Measurements from ENCODE around the gene ACTR8. TPM values are rescaled to one million over a fixed set of nuclear protein-coding genes. Genes with fewer than 3 reads are reported as not detected.
"Not testable (repeated sequence)": the region's sequence is repeated elsewhere in the genome, so short reads cannot be mapped to it uniquely, and the experiment has no call there.

The ACTR8 gene, protein sequence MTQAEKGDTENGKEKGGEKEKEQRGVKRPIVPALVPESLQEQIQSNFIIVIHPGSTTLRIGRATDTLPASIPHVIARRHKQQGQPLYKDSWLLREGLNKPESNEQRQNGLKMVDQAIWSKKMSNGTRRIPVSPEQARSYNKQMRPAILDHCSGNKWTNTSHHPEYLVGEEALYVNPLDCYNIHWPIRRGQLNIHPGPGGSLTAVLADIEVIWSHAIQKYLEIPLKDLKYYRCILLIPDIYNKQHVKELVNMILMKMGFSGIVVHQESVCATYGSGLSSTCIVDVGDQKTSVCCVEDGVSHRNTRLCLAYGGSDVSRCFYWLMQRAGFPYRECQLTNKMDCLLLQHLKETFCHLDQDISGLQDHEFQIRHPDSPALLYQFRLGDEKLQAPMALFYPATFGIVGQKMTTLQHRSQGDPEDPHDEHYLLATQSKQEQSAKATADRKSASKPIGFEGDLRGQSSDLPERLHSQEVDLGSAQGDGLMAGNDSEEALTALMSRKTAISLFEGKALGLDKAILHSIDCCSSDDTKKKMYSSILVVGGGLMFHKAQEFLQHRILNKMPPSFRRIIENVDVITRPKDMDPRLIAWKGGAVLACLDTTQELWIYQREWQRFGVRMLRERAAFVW
- total RNA-seq: 10 to 100 TPM; 12.0 to 22.4 (median 19.2) TPM

DNA sequence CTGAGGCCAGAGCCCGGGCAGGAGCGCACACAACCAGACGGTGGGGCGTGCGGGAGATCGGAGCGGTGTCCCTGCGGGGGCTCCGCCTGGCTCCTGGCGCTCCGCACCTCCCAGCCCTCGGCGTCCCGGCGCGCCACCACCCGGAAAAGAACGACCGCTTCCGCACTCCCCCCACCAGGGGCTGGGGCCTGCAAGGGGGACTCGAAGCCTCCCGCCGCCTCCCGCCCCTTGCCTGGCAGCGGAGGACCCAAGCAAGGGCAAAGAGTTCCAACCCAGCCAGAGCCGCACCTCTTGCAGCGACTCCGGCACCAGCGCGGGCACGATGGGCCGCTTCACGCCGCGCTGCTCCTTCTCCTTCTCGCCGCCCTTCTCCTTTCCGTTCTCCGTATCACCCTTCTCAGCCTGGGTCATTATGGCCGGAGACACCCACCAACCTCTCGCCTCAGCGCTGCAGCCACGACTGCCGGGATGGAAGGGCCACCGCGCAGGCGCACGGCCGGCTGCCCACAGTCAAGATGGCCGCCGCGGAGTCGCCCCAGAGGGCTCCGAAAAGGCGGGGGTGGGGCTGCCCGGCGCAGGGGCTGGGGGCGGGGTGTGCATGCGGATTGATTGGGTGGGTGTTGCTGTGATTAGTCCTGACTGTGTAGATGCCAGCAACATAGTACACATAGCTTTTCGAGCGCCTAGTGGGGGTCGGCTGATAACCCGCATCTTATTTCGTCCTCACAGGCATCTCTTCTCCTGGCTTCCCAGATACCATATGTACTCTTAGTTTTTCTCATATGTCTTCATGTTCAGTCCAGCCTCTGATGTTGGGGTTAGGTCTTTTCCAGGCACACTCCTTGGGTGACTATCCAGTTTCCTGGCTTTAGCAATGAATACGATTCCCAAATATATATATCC, at the start of gene ACTR8:
ACTR8 (minus strand) TSS at position 462 of the 903 bp plus-strand sequence; CDS start at position 411, 51 bp downstream.
- WGBS, 2 donors: 1 to 2% methylated on average over 52 to 65 of the region's 65 CpGs
- TF ChIP-seq CTCF (IDR thresholded peaks at IDR 0.05) (no peak), POLR2A (IDR thresholded peaks at IDR 0.05) (no peak)
- intact Hi-C loops (cut with DNase I; ENCODE audit: low total_unique reads): no loop called here

GRCh38 chr3:53927208-53927872, 45.4 kb upstream of the ACTR8 start:
- intact Hi-C loops (cut with DNase I; ENCODE audit: low total_unique reads); DNase-seq (ENCODE audit: low spot score in 2 of 2); H3K4me3 ChIP-seq (ENCODE audit: low read depth, poor library complexity, severe bottlenecking): not testable (repeated sequence)
- WGBS, 2 donors: 76 to 91% methylated on average over 22 to 29 of the region's 30 CpGs

More for the DNA sequence above, at the start of gene ACTR8:
- H3K4me3 ChIP-seq (ENCODE audit: low read depth, poor library complexity, severe bottlenecking): peak within 1 kb of the TSS; percentile 93
- DNase-seq (ENCODE audit: low spot score in 2 of 2): peak; percentile 65 to 96

DNA sequence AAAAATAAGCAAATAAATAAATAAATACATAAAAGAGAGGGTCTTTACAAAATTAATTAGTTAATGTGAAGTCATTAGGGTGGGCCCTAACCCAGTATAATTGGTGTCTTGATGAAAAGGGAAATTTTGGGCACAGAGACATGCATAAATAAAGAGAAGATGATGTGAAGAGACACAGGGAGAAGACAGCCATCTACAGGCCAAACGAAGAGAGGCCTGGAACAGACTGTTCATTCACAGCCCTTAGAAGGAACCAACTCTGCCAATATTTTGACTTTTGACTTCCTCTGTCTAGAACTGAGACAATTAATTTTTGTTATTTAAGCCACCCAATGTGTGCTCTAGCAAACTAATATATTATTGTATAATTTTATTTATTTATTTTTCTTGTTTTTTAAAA, 39.3 kb upstream of the ACTR8 start:
- 52 to 69% methylated on average over 1 of the region's 1 CpG for WGBS, 2 donors
- no peak overlapping the region for H3K4me3 ChIP-seq (ENCODE audit: low read depth, poor library complexity, severe bottlenecking)
- no peak for TF ChIP-seq POLR2A (IDR thresholded peaks at IDR 0.05)
- no peak for TF ChIP-seq CTCF (IDR thresholded peaks at IDR 0.05)
- DNase-seq (ENCODE audit: low spot score in 2 of 2): no peak
- intact Hi-C loops (cut with DNase I; ENCODE audit: low total_unique reads): no loop called here

DNA sequence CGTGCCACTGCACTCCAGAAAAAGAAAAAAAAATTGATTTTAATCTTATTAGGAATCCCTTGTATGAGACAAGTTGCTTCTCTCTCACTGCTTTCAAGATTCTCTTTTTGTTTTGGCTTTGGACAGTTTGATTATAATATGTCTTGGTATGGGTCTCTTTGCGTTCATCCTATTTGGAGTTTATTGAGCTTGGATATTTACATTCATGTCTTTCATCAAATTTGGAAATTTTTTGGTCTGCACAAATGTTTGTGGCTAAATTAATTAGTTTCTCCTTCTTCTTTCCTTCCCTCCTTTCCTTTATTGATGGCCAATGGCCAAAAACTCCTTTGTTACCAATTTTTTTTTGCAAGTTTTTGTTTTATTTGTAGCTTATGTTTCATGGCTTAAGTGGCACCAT, 37.8 kb upstream of the ACTR8 start:
- TF ChIP-seq CTCF (IDR thresholded peaks at IDR 0.05) (no peak), POLR2A (IDR thresholded peaks at IDR 0.05) (no peak)
- no peak for DNase-seq (ENCODE audit: low spot score in 2 of 2)
- WGBS, 2 donors: 90 to 91% methylated on average over 2 of the region's 2 CpGs
- intact Hi-C loops (cut with DNase I; ENCODE audit: low total_unique reads): no loop called here
- H3K4me3 ChIP-seq (ENCODE audit: low read depth, poor library complexity, severe bottlenecking): no peak overlapping the region

GRCh38 chr3:53913401-53913800, 31.4 kb upstream of the ACTR8 start:
- intact Hi-C loops (cut with DNase I; ENCODE audit: low total_unique reads): no loop called here
- TF ChIP-seq CTCF (IDR thresholded peaks at IDR 0.05) (no peak), POLR2A (IDR thresholded peaks at IDR 0.05) (no peak)
- no peak for DNase-seq (ENCODE audit: low spot score in 2 of 2)
- 80 to 87% methylated on average over 8 of the region's 8 CpGs for WGBS, 2 donors
- H3K4me3 ChIP-seq (ENCODE audit: low read depth, poor library complexity, severe bottlenecking): no peak overlapping the region
